Astrocyte of the cerebellum (primary cell): ENCODE data around the gene RAB5B.
A peak's percentile ranks its signal among the peaks of the same experiment; 100 is the strongest.

ENCODE experiments used
- DNase-seq: peaks from one replicate; pipeline ENCODE4 v3.0.0-alpha.2; 2011; ENCODE audit warnings: low read depth
- H3K4me3 ChIP-seq: 2 replicates; pipeline ENCODE4 v1.5.1; 2011; ENCODE audit warnings: mild to moderate bottlenecking, low read depth, low read length, moderate library complexity
- CTCF ChIP-seq: IDR thresholded peaks from 2 replicates; pipeline ENCODE4 v1.5.1; 2012; ENCODE audit warnings: low read length, low read depth, moderate library complexity, mild to moderate bottlenecking; ENCODE audit errors: missing control alignments
- in situ Hi-C: cut with HindIII; loops from 2 replicates; pipeline ENCODE4 v1.10.0; 2017; ENCODE audit warnings: low sequenced_read_pairs

RAB5B gene

DNA sequence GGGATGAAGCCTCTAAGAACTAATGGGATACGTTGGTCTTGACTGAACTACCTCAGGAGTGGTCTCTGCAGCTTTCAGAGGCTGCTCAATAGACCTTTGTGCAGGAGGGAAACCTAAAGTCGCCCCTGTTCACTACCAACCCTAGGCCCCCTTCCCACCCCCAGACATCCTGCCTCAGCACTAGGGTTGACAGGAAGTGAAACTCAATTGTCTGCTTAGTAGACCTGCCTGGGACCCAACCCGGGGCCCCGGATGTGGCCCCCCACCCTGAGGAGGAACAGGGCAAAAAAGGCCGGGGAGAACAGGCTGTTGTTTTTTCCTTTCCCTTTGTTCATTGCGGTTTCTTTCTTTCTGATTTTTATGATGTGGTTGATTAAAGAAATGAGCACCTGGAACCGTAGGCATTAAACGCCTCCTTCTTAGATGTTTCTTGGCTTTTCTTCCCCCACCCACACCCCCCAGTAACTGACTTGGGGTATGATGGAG, 44.5 kb upstream of the RAB5B start:
- DNase-seq: no peak
- no peak for TF ChIP-seq CTCF
- in situ Hi-C loops: no loop called here
- no peak overlapping the region for H3K4me3 ChIP-seq

DNA sequence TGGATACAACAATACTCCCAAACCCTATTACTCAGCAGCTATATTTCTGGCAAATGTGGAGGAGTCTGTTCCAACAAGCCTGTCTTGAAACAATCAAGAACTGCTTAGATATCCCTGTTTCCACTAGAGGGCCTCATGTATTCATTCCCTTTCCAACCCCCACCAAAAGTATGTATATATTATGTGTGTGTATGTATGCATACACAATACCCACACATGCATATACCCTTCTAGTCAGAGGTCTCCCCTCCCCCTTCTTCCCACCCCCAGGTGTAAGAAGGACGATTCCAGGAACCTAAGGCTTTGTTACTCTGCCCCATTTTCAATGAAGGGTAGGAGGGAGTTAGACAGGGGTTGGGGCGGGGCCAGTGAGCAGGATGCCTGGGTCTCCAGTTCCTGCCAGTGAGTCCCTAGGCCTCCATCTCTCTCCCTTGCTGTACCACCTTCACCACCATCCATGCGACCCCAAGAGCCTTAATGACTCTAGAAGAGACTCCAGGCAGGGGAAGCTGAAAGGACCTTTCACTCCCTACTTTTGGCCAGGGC, 43.0 kb upstream of the RAB5B start, which contains the start of gene DGKA:
Gene DGKA (plus strand): TSS at position 392 of the 546 bp plus-strand sequence. CDS start 5,342 bp downstream, outside the sequence.
- in situ Hi-C loops: no loop called here
- TF ChIP-seq CTCF: peak; percentile 70
- peak; percentile 53 for DNase-seq
- peak within 1 kb of the TSS; percentile 68 for H3K4me3 ChIP-seq

DNA sequence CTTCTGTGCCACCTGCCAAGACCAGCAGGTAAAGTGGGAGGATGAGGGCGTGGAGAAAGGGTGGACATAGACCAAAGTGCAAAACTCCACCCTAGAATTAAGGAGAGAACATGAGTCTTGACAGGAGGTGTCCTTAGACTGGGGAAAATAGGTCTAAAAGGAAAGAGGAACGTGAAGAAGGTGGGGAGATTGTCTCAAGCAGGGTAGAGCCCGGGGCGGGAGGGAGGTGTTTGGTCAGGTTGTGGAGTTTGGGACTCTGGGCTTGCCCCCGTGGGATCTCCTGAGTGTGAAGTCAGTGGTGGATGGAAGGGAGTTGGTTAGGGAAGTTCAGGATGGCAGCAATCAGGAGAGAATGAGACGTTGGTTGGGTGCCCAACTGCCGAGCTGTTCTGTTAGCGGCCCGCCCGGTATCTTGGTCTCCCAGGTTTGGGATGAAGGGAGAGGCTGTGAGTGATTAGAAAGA, 42.5 kb upstream of the RAB5B start:
- in situ Hi-C loops: no loop called here
- H3K4me3 ChIP-seq: peak overlapping the region; percentile 68
- DNase-seq: no peak
- TF ChIP-seq CTCF: no peak

DNA sequence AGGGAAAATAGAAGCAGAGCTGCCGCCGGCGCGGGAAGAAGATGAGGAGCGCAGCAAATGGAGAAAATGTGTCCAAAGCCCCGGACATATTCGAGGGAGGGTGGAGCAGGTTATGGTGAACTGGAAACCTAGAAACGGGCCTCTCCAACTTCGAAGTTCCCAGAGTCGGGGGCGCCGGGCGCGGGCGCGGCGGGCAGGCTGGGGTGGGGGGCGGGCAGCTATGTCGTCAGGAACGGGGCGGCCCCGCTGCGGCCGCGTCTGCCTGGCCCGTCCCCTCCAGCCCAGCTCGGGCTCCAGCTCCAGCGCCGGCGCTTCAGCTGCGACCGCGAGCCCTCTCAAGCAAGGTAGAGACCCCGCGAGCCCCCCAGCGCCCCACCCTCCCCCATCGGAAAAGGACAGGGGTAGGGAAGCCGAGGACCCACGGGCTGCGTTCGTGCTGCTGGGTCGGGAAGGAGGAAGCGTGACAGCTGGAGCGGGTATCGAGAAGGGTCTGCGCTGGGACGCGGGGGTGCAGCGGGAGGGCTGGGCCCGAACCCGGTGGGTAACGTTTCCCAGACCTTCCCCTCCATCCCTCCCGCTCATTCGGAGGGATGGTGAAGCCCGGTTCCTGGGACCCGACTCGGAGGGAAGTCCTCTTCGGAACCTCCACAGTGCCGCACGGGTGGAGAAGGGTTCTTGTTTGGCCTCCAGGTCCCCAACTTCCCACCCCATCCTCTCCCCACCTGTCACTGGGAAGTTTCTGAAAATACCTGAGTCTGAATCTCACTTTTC, 41.9 kb upstream of the RAB5B start:
- peak overlapping the region; percentile 68 for H3K4me3 ChIP-seq
- TF ChIP-seq CTCF: no peak
- no peak for DNase-seq
- in situ Hi-C loops: no loop called here

DNA sequence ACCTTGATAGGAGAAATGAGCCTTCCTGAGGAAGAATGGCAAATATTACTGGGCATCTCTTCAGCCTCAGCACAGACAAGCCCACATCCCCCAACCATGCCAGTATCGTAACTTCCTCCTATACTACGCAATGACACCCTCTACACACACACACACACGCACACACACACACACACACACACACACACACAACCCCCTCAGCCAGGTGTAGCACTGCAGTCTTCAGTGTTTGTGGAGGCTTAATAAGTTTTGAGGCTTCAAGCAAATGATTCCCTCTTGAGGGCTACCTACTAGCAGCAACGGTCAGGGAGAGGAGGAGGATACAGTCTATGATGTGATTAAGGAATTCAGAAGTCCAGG, 41.3 kb upstream of the RAB5B start:
- in situ Hi-C loops: no loop called here
- DNase-seq: no peak
- H3K4me3 ChIP-seq: peak overlapping the region; percentile 68
- TF ChIP-seq CTCF: no peak

DNA sequence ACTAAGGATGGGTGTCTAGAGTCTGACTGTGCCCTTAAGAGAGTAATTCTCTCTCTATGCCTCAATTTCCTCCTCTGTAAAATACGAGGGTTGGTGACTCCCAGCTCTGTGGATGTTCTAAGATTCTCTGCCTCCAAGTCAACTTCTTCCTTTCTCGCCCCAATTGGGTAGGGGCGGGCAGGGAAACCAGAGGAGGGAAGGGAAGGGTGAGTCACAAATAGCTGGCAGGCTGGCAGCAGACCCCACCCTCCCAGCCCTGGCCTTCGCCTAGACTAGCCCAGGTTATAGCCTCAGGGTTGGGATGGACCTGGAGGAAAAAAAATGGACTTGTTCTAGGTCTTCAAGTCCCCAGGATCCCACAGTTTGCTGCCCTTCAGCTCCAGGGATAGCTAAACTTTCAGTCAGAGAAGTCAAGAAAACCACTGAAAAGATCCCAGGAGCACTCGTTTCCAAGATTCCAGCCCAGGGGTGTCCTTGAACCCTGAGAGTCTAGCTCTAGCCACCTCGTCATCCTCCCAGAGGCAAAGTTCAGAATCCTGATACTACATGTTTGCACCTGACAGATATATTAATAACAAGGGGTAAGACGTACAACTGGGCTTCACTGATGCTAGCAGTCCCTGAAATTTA, 40.6 kb upstream of the RAB5B start:
- peak overlapping the region; percentile 68 for H3K4me3 ChIP-seq
- TF ChIP-seq CTCF: no peak
- no peak for DNase-seq
- in situ Hi-C loops: no loop called here
